Activated naive CD4-positive, alpha-beta T cell treated with anti-CD3 and anti-CD28 coated beads, Interleukin-2, amount 10 ng/mL, durations not matched to agents 7 days and 5 days (primary cell): ENCODE results near the gene MGMT.

ENCODE experiments used
- CTCF ChIA-PET: fragments of 350-600 bp; sonication (Branson Sonifier 250); formaldehyde crosslinking; loops from one replicate; lab custom pipeline; 2021; ENCODE audit warnings: antibody characterized with exemption; lab: Charles Lee
- DNase-seq: peaks from one replicate; pipeline ENCODE4 v3.0.0-alpha.2; 2020
- H3K27ac Mint-ChIP-seq: one replicate; pipeline ENCODE4 v1.8.0; 2021; ENCODE audit warnings: mild to moderate bottlenecking, moderate library complexity, mixed read lengths
- H3K27me3 Mint-ChIP-seq: one replicate; pipeline ENCODE4 v1.8.0; 2021; ENCODE audit warnings: mild to moderate bottlenecking, mixed read lengths
- H3K36me3 Mint-ChIP-seq: one replicate; pipeline ENCODE4 v1.8.0; 2021; ENCODE audit warnings: mixed read lengths
- H3K4me1 Mint-ChIP-seq: one replicate; pipeline ENCODE4 v1.8.0; 2021; ENCODE audit warnings: mixed read lengths
- H3K4me3 Mint-ChIP-seq: one replicate; pipeline ENCODE4 v1.8.0; 2021; ENCODE audit warnings: mild to moderate bottlenecking, moderate library complexity, mixed read lengths
- H3K9me3 Mint-ChIP-seq: one replicate; pipeline ENCODE4 v1.8.0; 2021; ENCODE audit warnings: mixed read lengths

MGMT gene

GRCh38 chr10:129730272-129730992, 263.4 kb downstream of the MGMT start:
- Mint-ChIP-seq H3K4me1 (no peaks in the 10 kb centered on the region), H3K36me3 (peaks cover 7% of the 10 kb centered on the region), H3K9me3 (peaks cover 24% of the 10 kb centered on the region), H3K27me3 (no peaks in the 10 kb centered on the region), H3K4me3 (no peak overlapping the region), H3K27ac (no peak overlapping the region)
- CTCF ChIA-PET = no interaction called here
- DNase-seq = no peak

GRCh38 chr10:129730993-129731325, 263.9 kb downstream of the MGMT start:
- H3K9me3 Mint-ChIP-seq = peaks cover 24% of the 10 kb centered on the region

GRCh38 chr10:129740532-129741279, 273.7 kb downstream of the MGMT start:
- Mint-ChIP-seq H3K36me3 (no peaks in the 10 kb centered on the region), H3K27ac (no peak overlapping the region), H3K9me3 (peaks cover 36% of the 10 kb centered on the region), H3K4me1 (no peaks in the 10 kb centered on the region), H3K4me3 (no peak overlapping the region), H3K27me3 (no peaks in the 10 kb centered on the region)
- CTCF ChIA-PET = no interaction called here
- DNase-seq = no peak

More at GRCh38 chr10:129730993-129731325, 263.9 kb downstream of the MGMT start:
- DNase-seq = no peak
- no peak overlapping the region for H3K27ac Mint-ChIP-seq
- H3K27me3 Mint-ChIP-seq = no peaks in the 10 kb centered on the region
- no peak overlapping the region for H3K4me3 Mint-ChIP-seq
- CTCF ChIA-PET = no interaction called here
- no peaks in the 10 kb centered on the region for H3K4me1 Mint-ChIP-seq
- peaks cover 6% of the 10 kb centered on the region for H3K36me3 Mint-ChIP-seq

- no peaks in the 10 kb centered on the region for H3K36me3 Mint-ChIP-seq
- CTCF ChIA-PET = no interaction called here
- H3K4me1 Mint-ChIP-seq = no peaks in the 10 kb centered on the region
- H3K9me3 Mint-ChIP-seq = peaks cover 35% of the 10 kb centered on the region
- no peaks in the 10 kb centered on the region for H3K27me3 Mint-ChIP-seq
- H3K4me3 Mint-ChIP-seq = no peak overlapping the region
- DNase-seq = no peak
- H3K27ac Mint-ChIP-seq = no peak overlapping the region
Observed at GRCh38 chr10:129741280-129741977, 274.4 kb downstream of the MGMT start.

- H3K9me3 Mint-ChIP-seq = peaks cover 34% of the 10 kb centered on the region
- no peaks in the 10 kb centered on the region for H3K4me1 Mint-ChIP-seq
- CTCF ChIA-PET = no interaction called here
- no peaks in the 10 kb centered on the region for H3K36me3 Mint-ChIP-seq
- H3K27me3 Mint-ChIP-seq = no peaks in the 10 kb centered on the region
- no peak overlapping the region for H3K4me3 Mint-ChIP-seq
- H3K27ac Mint-ChIP-seq = no peak overlapping the region
- DNase-seq = no peak
Observed at GRCh38 chr10:129741978-129742741, 275.1 kb downstream of the MGMT start.

GRCh38 chr10:129742742-129743550, 275.9 kb downstream of the MGMT start:
- H3K27me3 Mint-ChIP-seq = no peaks in the 10 kb centered on the region
- H3K9me3 Mint-ChIP-seq = peaks cover 34% of the 10 kb centered on the region
- H3K4me3 Mint-ChIP-seq = no peak overlapping the region
- no peak for DNase-seq
- no peaks in the 10 kb centered on the region for H3K36me3 Mint-ChIP-seq
- CTCF ChIA-PET = no interaction called here
- H3K27ac Mint-ChIP-seq = no peak overlapping the region
- no peaks in the 10 kb centered on the region for H3K4me1 Mint-ChIP-seq

GRCh38 chr10:129743738-129744133, 276.7 kb downstream of the MGMT start:
- Mint-ChIP-seq H3K4me3 (no peak overlapping the region), H3K27me3 (no peaks in the 10 kb centered on the region), H3K27ac (no peak overlapping the region), H3K4me1 (no peaks in the 10 kb centered on the region), H3K36me3 (no peaks in the 10 kb centered on the region), H3K9me3 (peaks cover 39% of the 10 kb centered on the region)
- CTCF ChIA-PET = no interaction called here
- no peak for DNase-seq

GRCh38 chr10:129744134-129745111, 277.4 kb downstream of the MGMT start:
- no peak for DNase-seq
- CTCF ChIA-PET = no interaction called here
- Mint-ChIP-seq H3K4me3 (no peak overlapping the region), H3K36me3 (peaks cover 3% of the 10 kb centered on the region), H3K27ac (no peak overlapping the region), H3K27me3 (no peaks in the 10 kb centered on the region), H3K4me1 (no peaks in the 10 kb centered on the region), H3K9me3 (peaks cover 39% of the 10 kb centered on the region)

GRCh38 chr10:129745186-129745750, 278.2 kb downstream of the MGMT start:
- H3K27me3 Mint-ChIP-seq = no peaks in the 10 kb centered on the region
- peaks cover 3% of the 10 kb centered on the region for H3K36me3 Mint-ChIP-seq
- no peak for DNase-seq
- no peak overlapping the region for H3K4me3 Mint-ChIP-seq
- H3K9me3 Mint-ChIP-seq = peaks cover 35% of the 10 kb centered on the region
- no peak overlapping the region for H3K27ac Mint-ChIP-seq
- H3K4me1 Mint-ChIP-seq = no peaks in the 10 kb centered on the region
- CTCF ChIA-PET = no interaction called here

- CTCF ChIA-PET = no interaction called here
- Mint-ChIP-seq H3K4me3 (no peak overlapping the region), H3K27me3 (no peaks in the 10 kb centered on the region), H3K4me1 (peaks cover 18% of the 10 kb centered on the region), H3K36me3 (no peaks in the 10 kb centered on the region), H3K27ac (no peak overlapping the region), H3K9me3 (peaks cover 12% of the 10 kb centered on the region)
- DNase-seq = peak; percentile 11
Observed at GRCh38 chr10:129754211-129755050, 287.4 kb downstream of the MGMT start.

- no peaks in the 10 kb centered on the region for H3K36me3 Mint-ChIP-seq
- no peak overlapping the region for H3K4me3 Mint-ChIP-seq
- H3K4me1 Mint-ChIP-seq = peaks cover 18% of the 10 kb centered on the region
- H3K27ac Mint-ChIP-seq = no peak overlapping the region
- no peaks in the 10 kb centered on the region for H3K27me3 Mint-ChIP-seq
- H3K9me3 Mint-ChIP-seq = peaks cover 10% of the 10 kb centered on the region
- CTCF ChIA-PET = no interaction called here
- DNase-seq = peak; percentile 8
Observed at GRCh38 chr10:129755158-129755591, 288.1 kb downstream of the MGMT start.

GRCh38 chr10:129755621-129756020, 288.6 kb downstream of the MGMT start:
- H3K27me3 Mint-ChIP-seq = no peaks in the 10 kb centered on the region
- H3K9me3 Mint-ChIP-seq = peaks cover 8% of the 10 kb centered on the region
- CTCF ChIA-PET = no interaction called here
- DNase-seq = no peak
- H3K4me1 Mint-ChIP-seq = peaks cover 18% of the 10 kb centered on the region
- no peaks in the 10 kb centered on the region for H3K36me3 Mint-ChIP-seq
- H3K4me3 Mint-ChIP-seq = no peak overlapping the region
- H3K27ac Mint-ChIP-seq = no peak overlapping the region
